H1 (cell line): ENCODE results near the gene MEA1. TPM values are rescaled to one million over a fixed set of nuclear protein-coding genes. Genes with fewer than 3 reads are reported as not detected.

Experiments used
- BACH1 ChIP-seq: IDR thresholded peaks from 2 replicates; pipeline ENCODE4 v1.6.1; 2012; ENCODE audit warnings: low read length, improper control_type of control experiment
- RNF2 ChIP-seq: fragments of 200-900, 300-1000 bp; sonication (generic); IDR thresholded peaks from 2 replicates; pipeline ENCODE4 v1.7.1; 2016; ENCODE audit warnings: borderline replicate concordance, low read depth, mild to moderate bottlenecking, antibody characterized with exemption, low read length; ENCODE audit not compliant: poor library complexity, severe bottlenecking; ENCODE audit errors: missing control alignments
- SUZ12 ChIP-seq: fragments of 200-600 bp; sonication (generic); IDR thresholded peaks from 2 replicates; pipeline ENCODE4 v1.6.1; 2012; ENCODE audit warnings: mild to moderate bottlenecking, inconsistent platforms, low read length, moderate library complexity, mixed read lengths
- polyA plus RNA-seq, 7 experiments: library from polyadenylated mRNA; depleted of rRNA in 3 of 7; stranded (reverse) in 5 of 7; unstranded in 2 of 7; fragments of >200 nt in 5 of 7; fragments of 200-250 nt in 2 of 7; gene quantifications; 1 replicate in 5 of 7; 2 replicates in 1 of 7; 4 replicates in 1 of 7; pipeline versions ENCODE4 v1.2.1 to v1.2.3, GENCODE V29; 2011 to 2013; ENCODE audit warnings: missing spikeins in 2 of 7, mixed read lengths in 2 of 7
- total RNA-seq: library from RNA; stranded (reverse); fragmentation: NEBNext Ultra II Directional; extraction: Animal tissue kit (Norgen Biotek cat#: 25700); gene quantifications from 2 replicates; pipeline ENCODE4 v1.2.1, GENCODE V29; 2021

The MEA1 gene
- total and polyA plus RNA-seq, 2 of the 8 experiments (the other 6 are each of a cell fraction or from before 2014, with no cell fraction given), result 94.2 to 96.4 TPM

DNA sequence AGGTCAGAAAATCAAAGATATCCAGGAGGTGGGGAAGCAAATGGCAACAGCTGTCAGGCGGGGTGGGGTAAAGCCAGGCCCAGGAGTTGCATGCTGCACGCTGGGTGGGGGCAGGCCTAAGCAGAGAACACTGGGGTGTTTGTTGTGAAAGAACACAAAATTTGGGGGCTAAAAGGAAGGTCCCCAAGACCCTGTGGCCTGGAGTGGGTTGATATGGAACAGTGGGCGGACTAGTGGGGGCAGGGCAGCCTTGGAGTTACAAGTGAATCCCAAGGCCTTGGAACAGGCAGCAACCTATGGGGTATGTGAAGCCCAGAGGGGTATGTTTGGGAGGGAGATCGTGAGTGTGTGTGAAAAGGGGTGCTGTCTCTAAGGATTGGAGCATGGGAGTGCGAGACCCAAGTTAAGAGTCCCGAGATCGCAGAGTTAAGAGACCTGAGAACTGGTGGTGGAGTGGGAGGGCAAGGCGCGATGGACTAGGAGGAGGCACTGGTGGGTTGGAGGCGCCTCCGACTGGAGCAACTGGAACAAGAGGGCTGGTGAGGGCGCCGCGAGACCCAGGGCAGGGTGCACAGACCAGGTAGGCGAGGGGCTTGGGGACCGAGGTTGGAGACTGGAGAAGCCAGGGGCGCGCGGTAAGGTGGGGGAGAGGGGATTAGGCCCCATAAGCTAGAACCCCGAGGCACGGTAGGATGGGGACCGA lies 39.2 kb upstream of the MEA1 start (continued):
- TF ChIP-seq SUZ12, result no peak
- TF ChIP-seq BACH1, result no peak
- TF ChIP-seq RNF2, result no peak
- TF ChIP-seq, all 59 proteins: peak for 0
